Uterus (tissue), 4 donors: ENCODE data around the gene TDRD10. TPM values are rescaled to one million over a fixed set of nuclear protein-coding genes. Genes with fewer than 3 reads are reported as not detected.

Experiments
- DNase-seq, 2 donors: peaks; one replicate each; pipeline ENCODE4 v3.0.0-alpha.2; 2019 to 2020
- H3K27ac ChIP-seq, 2 donors: fragments of 200-600 bp; sonication (generic); 1 replicate in 1 of 2; 2 replicates in 1 of 2; pipeline ENCODE4 v1.5.1; 2016 to 2018
- H3K27me3 ChIP-seq, 2 donors: fragments of 200-600 bp; sonication (generic); one replicate each; pipeline ENCODE4 v1.5.1; 2018 to 2019; ENCODE audit warnings: control low read depth in 1 of 2
- H3K36me3 ChIP-seq, 2 donors: fragments of 200-600 bp; sonication (generic); one replicate each; pipeline ENCODE4 v1.5.1; 2019; ENCODE audit warnings: control low read depth in 1 of 2
- H3K4me1 ChIP-seq, 2 donors: fragments of 200-600 bp; sonication (generic); one replicate each; pipeline ENCODE4 v1.5.1; 2018 to 2019; ENCODE audit warnings: control low read depth in 1 of 2
- H3K4me3 ChIP-seq, 2 donors: fragments of 200-600 bp; sonication (generic); 1 replicate in 1 of 2; 2 replicates in 1 of 2; pipeline ENCODE4 v1.5.1; 2018 to 2019; ENCODE audit warnings: mild to moderate bottlenecking in 1 of 2
- H3K9me3 ChIP-seq, 2 donors: fragments of 200-600 bp; sonication (generic); one replicate each; pipeline ENCODE4 v1.5.1; 2019; ENCODE audit warnings: control low read depth in 1 of 2
- CTCF ChIP-seq, 4 experiments: fragments of 200-600 bp in 2 of 4; fragments of 450-650 bp in 2 of 4; sonication (generic) in 2 of 4; IDR thresholded peaks; one replicate each; pipeline ENCODE4 v1.5.1; 2016 to 2019; ENCODE audit warnings: antibody characterized with exemption in 4 of 4, mild to moderate bottlenecking in 2 of 4, moderate library complexity in 1 of 4
- POLR2A ChIP-seq, 2 donors: fragments of 450-650 bp; IDR thresholded peaks; one replicate each; pipeline ENCODE4 v1.6.1; 2016; ENCODE audit warnings: antibody characterized with exemption in 2 of 2, mild to moderate bottlenecking in 1 of 2, moderate library complexity in 1 of 2
- intact Hi-C: fragments of 100-400 bp; cut with DNase I; formaldehyde crosslinking; loops from one replicate; pipeline ENCODE4 v1.15.1; 2023; ENCODE audit warnings: low total_unique reads
- total RNA-seq, 4 donors: library from RNA; depleted of rRNA in 3 of 4; stranded (reverse); fragments of >200 nt in 3 of 4; gene quantifications; one replicate each; pipeline versions ENCODE4 v1.1.0 to v1.2.4, GENCODE V29; 2014 to 2023
- donor health status: DM: yes; HTN: yes; CAD: no.

TDRD10 gene
- total RNA-seq: 10 to 100 TPM in 2 of 4 donors, 1 to 10 TPM in 2; 1.3 to 19.7 (median 6.9) TPM

GRCh38 chr1:154502066-154502743 is at the start of gene TDRD10, which contains the start of gene SHE:
Gene TDRD10, plus strand, starts transcription at chr1:154502219. Its CDS starts 4,685 bp downstream, at chr1:154506904.
Gene SHE, minus strand, starts transcription at chr1:154502412. Its CDS starts 386 bp downstream, at chr1:154502026.
- H3K27ac ChIP-seq: peak within 1 kb of the TSS; percentile 55 to 67
- intact Hi-C loops: no loop called here
- H3K4me3 ChIP-seq: peak within 1 kb of the TSS; percentile 21 to 38
- H3K4me1 ChIP-seq: no peaks in the 10 kb centered on the region
- peak; percentile 26 to 27 for DNase-seq
- peaks cover 8 to 19% of the 10 kb centered on the region in 2 donors for H3K27me3 ChIP-seq
- no peaks in the 10 kb centered on the region for H3K36me3 ChIP-seq
- H3K9me3 ChIP-seq: no peaks in the 10 kb centered on the region
- TF ChIP-seq CTCF (IDR thresholded peaks at IDR 0.05): no peak
- peak in 1 of 2 donors; percentile 27 for TF ChIP-seq POLR2A (IDR thresholded peaks at IDR 0.05)

- H3K9me3 ChIP-seq: no peaks in the 10 kb centered on the region
- H3K4me1 ChIP-seq: no peaks in the 10 kb centered on the region
- DNase-seq: no peak
- H3K4me3 ChIP-seq: no peak overlapping the region
- no peaks in the 10 kb centered on the region for H3K27me3 ChIP-seq
- H3K36me3 ChIP-seq: no peaks in the 10 kb centered on the region
- TF ChIP-seq CTCF (IDR thresholded peaks at IDR 0.05) (no peak), POLR2A (IDR thresholded peaks at IDR 0.05) (no peak)
- no peak overlapping the region for H3K27ac ChIP-seq
- intact Hi-C loops: no loop called here
Observed at GRCh38 chr1:154453161-154453560, 48.9 kb upstream of the TDRD10 start.

- TF ChIP-seq POLR2A (IDR thresholded peaks at IDR 0.05) (no peak), CTCF (IDR thresholded peaks at IDR 0.05) (no peak)
- Histone ChIP-seq H3K27me3 (no peaks in the 10 kb centered on the region), H3K36me3 (no peaks in the 10 kb centered on the region), H3K27ac (no peak overlapping the region), H3K4me1 (no peaks in the 10 kb centered on the region), H3K4me3 (no peak overlapping the region), H3K9me3 (no peaks in the 10 kb centered on the region)
- intact Hi-C loops: no loop called here
- DNase-seq: no peak
Observed at GRCh38 chr1:154453574-154454352, 48.3 kb upstream of the TDRD10 start.

GRCh38 chr1:154454386-154455120 is 47.5 kb upstream of the TDRD10 start:
- Histone ChIP-seq H3K4me3 (no peak overlapping the region), H3K27me3 (no peaks in the 10 kb centered on the region), H3K9me3 (no peaks in the 10 kb centered on the region), H3K27ac (no peak overlapping the region), H3K4me1 (no peaks in the 10 kb centered on the region), H3K36me3 (no peaks in the 10 kb centered on the region)
- intact Hi-C loops: no loop called here
- DNase-seq: no peak
- TF ChIP-seq CTCF (IDR thresholded peaks at IDR 0.05) (no peak), POLR2A (IDR thresholded peaks at IDR 0.05) (no peak)
